ENCODE results near the gene SLC9A8.

- no peak for TF ChIP-seq E2F1 (CRISPR knock-in tag; IDR thresholded peaks at IDR 0.05)
- TF ChIP-seq, protein P1, sequence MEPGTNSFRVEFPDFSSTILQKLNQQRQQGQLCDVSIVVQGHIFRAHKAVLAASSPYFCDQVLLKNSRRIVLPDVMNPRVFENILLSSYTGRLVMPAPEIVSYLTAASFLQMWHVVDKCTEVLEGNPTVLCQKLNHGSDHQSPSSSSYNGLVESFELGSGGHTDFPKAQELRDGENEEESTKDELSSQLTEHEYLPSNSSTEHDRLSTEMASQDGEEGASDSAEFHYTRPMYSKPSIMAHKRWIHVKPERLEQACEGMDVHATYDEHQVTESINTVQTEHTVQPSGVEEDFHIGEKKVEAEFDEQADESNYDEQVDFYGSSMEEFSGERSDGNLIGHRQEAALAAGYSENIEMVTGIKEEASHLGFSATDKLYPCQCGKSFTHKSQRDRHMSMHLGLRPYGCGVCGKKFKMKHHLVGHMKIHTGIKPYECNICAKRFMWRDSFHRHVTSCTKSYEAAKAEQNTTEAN (CRISPR knock-in tag; IDR thresholded peaks at IDR 0.05), result no peak
- no peak for TF ChIP-seq ATF1 (CRISPR knock-in tag; IDR thresholded peaks at IDR 0.05)
- no peak for TF ChIP-seq CTCF (IDR thresholded peaks at IDR 0.05)
- TF ChIP-seq, protein P2, sequence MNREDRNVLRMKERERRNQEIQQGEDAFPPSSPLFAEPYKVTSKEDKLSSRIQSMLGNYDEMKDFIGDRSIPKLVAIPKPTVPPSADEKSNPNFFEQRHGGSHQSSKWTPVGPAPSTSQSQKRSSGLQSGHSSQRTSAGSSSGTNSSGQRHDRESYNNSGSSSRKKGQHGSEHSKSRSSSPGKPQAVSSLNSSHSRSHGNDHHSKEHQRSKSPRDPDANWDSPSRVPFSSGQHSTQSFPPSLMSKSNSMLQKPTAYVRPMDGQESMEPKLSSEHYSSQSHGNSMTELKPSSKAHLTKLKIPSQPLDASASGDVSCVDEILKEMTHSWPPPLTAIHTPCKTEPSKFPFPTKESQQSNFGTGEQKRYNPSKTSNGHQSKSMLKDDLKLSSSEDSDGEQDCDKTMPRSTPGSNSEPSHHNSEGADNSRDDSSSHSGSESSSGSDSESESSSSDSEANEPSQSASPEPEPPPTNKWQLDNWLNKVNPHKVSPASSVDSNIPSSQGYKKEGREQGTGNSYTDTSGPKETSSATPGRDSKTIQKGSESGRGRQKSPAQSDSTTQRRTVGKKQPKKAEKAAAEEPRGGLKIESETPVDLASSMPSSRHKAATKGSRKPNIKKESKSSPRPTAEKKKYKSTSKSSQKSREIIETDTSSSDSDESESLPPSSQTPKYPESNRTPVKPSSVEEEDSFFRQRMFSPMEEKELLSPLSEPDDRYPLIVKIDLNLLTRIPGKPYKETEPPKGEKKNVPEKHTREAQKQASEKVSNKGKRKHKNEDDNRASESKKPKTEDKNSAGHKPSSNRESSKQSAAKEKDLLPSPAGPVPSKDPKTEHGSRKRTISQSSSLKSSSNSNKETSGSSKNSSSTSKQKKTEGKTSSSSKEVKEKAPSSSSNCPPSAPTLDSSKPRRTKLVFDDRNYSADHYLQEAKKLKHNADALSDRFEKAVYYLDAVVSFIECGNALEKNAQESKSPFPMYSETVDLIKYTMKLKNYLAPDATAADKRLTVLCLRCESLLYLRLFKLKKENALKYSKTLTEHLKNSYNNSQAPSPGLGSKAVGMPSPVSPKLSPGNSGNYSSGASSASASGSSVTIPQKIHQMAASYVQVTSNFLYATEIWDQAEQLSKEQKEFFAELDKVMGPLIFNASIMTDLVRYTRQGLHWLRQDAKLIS (CRISPR knock-in tag; IDR thresholded peaks at IDR 0.05; ENCODE audit: borderline replicate concordance), result no peak
- no peak for TF ChIP-seq FOXP4 (CRISPR knock-in tag; IDR thresholded peaks at IDR 0.05)
Observed at GRCh38 chr20:49819702-49820101, 7.1 kb downstream of the SLC9A8 start.
